Fibroblast of skin of left quadriceps (primary cell): ENCODE measurements around the gene KCTD2.

ENCODE experiments used
- DNase-seq, 2 experiments: peaks; one replicate each; pipeline ENCODE4 v3.0.0-alpha.2; 2013; ENCODE audit warnings: low read depth in 2 of 2

The KCTD2 gene

GRCh38 chr17:75098861-75099260 is 51.8 kb downstream of the KCTD2 start:
- no peak for DNase-seq

DNA sequence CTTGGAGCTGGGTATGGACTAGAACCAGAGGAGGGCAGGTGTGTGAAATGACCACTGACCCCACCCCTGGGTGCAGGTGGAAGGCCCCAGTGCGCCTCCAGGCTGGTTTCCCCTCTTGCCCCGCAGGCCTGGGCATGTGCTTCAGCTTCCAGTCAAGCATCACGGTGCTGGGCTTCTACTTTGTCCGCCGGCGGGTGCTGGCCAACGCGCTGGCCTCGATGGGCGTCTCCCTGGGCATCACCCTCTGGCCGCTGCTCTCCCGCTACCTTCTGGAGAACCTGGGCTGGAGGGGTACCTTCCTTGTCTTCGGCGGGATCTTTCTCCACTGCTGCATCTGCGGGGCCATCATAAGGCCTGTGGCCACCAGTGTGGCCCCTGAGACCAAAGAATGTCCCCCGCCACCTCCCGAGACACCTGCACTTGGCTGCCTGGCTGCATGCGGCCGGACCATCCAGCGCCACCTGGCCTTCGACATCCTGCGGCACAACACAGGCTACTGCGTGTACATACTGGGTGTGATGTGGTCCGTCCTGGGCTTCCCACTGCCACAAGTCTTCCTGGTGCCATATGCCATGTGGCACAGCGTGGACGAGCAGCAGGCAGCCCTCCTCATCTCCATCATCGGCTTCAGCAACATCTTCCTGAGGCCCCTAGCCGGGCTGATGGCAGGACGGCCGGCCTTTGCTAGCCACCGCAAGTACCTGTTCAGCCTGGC is 53.0 kb downstream of the KCTD2 start:
- no peak for DNase-seq

DNA sequence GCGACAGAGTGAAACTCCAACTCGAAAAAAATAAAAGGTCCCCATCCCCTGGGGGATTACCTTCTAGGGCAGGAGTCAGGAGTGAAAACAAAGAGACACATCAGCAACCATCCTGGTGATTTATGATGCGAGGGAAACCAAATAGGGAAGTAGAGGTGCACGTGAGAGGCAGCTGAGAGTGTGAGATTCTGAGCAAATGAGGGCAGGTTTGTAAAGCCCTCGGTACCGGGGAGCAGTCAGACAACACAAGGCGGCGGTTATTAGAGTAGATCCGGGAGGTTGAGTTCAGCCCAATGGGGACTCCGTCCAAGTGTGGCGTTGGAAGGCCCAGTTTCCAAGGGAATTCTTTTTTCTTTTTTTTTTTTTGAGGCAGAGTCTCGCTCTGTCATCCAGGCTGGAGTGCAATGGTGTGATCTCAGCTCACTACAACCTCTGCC is 55.4 kb downstream of the KCTD2 start:
- no peak for DNase-seq

DNA sequence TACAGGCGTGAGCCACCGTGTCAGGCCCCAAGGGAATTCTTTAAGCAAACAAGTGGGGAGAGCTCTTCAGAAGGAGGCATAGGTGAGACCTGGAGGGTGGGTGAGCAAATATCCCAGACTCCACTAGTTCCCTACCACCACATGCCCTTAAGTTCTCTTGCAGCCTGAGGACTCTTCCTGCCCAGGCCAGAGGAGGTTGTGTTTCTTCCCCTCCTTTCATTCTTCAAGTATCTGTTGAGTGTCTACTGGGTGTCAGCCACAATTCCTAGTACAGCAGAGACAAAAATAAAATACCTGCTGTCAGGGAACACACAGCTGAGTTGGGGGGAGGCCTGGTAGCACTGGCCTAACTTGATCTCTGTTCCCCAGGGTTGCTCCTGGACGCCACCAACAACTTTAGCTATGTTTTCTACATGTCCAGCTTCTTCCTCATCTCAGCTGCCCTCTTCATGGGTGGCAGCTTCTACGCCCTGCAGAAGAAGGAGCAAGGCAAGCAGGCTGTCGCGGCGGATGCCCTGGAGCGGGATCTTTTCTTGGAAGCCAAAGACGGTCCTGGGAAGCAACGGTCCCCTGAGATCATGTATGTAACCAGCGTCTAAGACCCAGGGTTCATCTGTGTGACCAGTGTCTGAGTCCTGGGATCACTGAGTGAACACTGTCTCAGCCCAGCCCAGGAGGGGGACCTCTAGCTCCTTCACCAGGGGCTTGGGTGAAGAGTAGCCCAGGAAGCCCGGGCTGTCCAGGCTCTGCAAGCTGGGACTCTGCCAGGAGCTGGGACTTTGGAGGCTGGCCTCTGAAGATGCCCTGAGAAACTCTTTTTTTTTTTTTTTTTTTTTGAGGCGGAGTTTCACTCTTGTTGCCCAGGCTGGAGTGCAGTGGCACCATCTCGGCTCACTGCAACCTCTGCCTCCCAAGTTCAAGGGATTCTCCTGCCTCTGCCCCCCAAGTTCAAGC is 56.9 kb downstream of the KCTD2 start:
- no peak for DNase-seq

DNA sequence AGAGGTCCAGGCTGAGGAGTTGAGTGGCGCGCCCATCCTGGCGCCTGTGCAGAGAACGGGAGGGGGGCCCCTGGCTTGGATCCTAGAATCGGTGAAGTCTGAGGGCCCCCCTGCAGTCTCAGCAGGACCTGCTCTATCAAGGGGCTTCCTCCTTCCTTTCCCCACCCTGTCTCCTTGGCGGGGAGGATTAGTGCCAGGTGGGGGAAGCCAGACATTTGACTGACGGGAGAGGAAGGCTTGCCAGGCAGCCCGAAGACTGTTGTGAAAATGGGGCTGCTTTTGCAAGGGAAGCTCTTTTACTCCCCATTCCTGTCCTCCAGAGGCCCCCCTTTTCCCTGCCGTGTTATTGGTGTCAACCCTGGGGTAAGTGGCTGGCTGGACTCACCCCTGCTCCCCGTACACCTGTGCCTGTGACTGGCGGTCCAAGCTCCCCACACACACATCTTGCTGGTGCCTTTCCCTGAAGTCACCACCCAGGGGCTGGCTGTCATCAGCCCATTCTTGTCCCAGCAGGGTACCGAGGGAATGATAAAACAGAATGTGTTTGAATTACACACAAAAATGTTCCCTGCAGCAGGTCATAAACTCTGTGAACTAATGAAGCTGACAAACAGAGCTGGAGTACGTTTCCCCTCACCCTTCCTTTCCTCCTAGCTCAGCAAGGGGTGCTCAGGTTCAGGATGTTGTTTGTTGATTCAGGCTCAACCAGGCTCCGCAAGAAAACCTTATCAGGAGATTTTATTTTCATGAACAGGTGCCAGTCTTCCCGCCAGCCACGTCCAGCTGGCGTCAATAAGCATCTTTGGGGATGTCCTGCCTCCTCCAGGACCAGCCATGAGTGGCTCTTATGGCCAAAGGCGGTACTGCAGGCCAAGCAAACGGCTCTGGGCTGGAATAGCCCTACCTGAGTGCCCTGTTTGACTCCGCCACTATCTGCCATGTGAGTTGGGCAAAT is 58.4 kb downstream of the KCTD2 start:
- no peak for DNase-seq

DNA sequence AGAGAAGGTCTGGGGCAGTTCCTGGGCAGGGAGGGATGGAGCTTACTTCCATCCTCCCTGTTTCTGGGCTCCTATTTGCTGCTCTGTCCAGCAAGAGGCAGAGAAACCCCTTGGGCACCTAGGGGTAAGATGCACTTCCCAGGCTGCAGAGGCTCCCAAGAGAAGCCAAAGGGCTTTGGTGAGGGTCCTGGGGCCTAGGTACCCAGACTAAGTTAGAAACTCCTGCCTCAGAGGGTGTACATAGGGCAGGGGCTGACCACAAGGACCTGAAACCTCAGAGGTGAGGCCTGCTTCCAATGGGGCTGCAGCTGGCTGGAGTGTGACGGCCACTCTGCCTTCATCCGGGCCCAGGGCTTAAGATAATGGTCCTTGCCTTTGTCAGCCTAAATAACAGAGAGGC is 61.2 kb downstream of the KCTD2 start:
- no peak for DNase-seq

DNA sequence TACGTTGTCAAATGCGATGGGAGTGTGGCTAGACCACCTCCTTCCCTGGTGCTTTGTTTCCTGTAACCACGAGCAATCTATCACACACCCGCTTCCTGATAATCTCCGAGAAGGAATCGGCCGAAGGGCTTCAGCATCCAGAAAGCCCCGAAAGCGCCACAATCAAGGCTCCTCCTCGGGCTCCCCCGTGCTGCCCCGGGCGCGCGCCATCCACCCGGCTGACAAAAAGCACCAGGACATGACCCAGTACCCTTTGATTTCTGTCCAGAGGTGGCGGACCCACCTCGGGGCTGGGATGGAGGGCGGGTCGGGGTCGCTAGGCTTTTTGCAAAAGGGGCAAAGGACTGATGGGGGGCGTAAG is 62.0 kb downstream of the KCTD2 start:
- no peak for DNase-seq

- DNase-seq = no peak
Measured at GRCh38 chr17:75109407-75110233, 62.6 kb downstream of the KCTD2 start, which contains the start of gene ARMC7. Gene ARMC7, plus strand, starts transcription at chr17:75109969. Its CDS starts 320 bp downstream, at chr17:75110289.

DNA sequence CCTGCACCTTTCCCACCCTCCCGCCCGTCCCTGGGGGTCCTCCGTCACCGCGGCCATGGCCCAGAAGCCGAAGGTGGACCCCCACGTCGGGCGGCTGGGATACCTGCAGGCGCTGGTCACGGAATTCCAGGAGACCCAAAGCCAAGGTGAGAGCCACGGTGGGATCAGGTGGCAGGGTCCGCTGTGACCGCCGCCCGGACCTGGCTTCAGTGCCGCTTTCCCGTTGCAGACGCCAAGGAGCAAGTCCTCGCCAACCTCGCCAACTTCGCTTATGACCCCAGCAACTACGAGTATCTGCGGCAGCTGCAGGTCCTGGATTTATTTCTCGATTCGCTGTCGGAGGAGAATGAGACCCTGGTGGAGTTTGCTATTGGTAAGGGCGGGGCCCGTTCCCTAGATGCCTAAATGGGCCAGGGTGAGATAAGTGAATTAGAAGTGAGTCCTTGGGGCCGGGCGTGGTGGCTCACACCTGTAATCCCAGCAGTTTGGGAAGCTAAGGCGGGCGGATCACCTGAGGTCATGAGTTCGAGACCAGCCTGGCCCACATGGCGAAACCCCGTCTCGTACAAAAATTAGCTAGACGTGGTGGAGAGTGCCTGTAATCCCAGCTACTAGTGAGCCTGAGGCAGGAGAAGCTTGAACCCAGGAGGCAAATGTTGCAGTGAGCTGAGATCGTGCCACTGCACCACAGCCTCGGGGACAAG is 63.4 kb downstream of the KCTD2 start:
- no peak for DNase-seq

- no peak for DNase-seq
Measured at GRCh38 chr17:75111777-75112335, 64.8 kb downstream of the KCTD2 start.

- DNase-seq = peak; percentile 54 to 63
Measured at GRCh38 chr17:75113798-75114551, 67.0 kb downstream of the KCTD2 start.

GRCh38 chr17:75114552-75115314 is 67.7 kb downstream of the KCTD2 start:
- no peak for DNase-seq
